HG02885 (cell line): ENCODE data around the gene MTPN.
A peak's percentile ranks its signal among the peaks of the same experiment; 100 is the strongest.

Experiments used
- ATAC-seq: cut with Tn5 transposase; IDR thresholded peaks from one replicate; pipeline ENCODE4 v1.9.1; 2021; ENCODE audit warnings: mild to moderate bottlenecking; ENCODE audit not compliant: unreplicated experiment, poor library complexity

MTPN gene

DNA sequence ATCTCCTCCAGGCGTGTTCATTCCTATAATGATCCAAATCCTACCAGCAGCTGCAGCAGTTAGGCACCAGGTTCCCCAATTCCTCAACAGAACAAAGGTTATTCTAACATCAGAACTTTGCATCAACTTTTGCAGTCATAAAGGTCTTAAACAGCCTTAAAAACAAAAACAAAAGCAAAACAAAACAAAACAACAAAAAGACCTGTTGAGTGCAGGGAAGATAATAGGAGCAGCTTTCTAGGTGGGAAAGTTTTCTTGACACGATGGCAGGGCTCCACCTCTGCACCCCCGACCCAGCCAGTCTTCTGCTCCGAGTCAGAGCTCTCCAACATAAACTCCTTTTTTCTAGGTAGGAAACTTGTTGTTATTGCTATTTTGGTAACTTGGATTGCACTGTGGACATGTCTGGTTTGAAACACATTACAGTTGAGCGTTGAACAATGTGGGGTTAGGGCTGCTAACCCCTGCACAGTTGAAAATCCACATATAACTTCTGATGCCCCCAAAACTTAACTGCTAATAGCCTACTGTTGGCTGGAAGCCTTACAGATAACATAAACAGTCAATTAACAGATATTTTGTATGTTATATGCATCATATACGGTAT lies 77.6 kb downstream of the MTPN start:
- no peak for ATAC-seq

DNA sequence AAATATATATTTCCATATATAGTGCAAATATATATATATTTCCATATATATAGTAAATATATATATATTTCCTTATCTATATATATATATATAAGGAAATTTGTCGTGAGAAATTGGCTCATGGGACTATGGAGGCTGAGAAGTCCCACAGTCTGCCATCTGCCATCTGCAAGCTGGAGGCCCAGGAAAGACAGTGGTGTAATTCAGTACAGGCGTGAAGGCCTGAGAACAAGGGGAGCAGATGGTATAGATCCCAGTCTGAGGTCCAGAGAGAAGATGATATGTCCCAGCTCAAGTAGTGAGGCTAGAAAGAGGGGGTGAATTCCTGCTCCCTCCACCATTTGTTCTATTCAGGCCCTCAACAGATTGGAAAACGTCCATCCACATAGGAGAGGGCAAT lies 78.9 kb downstream of the MTPN start:
- ATAC-seq = no peak

DNA sequence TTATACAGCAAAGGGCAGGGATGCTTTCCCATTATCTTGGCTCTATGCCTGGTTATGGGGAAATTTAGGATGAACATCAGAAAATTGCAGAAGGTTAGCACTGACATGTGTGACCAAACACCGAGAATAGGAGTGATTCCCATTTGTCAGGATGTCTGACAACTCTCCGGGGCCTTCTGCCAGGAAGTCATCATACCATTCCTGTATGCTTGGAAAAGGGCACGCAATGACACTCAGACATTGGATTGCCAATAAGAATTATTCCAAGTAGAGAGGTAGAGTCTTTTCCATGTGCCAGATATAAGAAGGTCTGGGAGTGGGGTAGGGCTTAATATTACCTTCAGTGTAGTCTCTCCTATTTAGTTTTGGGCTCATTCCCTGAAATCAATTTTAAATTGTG lies 82.3 kb downstream of the MTPN start:
- ATAC-seq = no peak

DNA sequence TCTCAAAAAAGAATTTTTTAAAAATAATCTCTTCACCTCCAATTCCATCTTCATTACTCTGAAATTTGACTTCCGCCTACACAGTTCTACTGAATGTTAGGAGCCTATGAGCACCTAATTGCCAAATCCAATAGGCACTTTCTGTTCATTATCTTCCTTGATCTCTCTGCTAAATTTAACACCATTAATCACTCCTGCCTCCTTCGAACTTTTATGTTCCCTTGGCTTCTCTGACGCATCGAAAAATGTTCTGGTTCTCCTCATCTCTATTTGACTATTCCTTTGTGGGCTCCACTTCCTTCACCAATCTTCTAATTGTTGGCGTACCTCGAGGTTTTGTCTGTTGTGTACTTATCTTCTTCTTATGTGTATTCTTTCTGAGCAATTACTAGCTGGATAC lies 87.3 kb downstream of the MTPN start:
- no peak for ATAC-seq

DNA sequence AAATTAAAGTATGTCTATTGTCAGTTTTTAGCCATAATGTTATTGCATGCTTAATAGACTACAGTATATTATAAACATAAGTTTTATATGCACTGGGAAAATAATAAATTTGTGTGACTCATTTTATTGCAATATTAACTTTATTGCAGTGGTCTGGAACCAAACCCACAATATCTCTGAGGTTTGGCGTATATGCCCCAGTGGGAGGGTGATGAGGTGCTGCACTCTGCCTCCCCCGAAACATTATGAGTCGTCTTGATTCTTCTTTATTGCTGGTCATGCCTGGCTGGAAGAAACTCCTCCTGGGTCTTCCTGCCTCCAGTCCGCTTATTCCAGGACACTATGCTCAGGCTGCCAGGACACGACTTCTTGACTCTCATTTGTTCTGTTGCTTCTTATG lies 88.4 kb downstream of the MTPN start:
- no peak for ATAC-seq

DNA sequence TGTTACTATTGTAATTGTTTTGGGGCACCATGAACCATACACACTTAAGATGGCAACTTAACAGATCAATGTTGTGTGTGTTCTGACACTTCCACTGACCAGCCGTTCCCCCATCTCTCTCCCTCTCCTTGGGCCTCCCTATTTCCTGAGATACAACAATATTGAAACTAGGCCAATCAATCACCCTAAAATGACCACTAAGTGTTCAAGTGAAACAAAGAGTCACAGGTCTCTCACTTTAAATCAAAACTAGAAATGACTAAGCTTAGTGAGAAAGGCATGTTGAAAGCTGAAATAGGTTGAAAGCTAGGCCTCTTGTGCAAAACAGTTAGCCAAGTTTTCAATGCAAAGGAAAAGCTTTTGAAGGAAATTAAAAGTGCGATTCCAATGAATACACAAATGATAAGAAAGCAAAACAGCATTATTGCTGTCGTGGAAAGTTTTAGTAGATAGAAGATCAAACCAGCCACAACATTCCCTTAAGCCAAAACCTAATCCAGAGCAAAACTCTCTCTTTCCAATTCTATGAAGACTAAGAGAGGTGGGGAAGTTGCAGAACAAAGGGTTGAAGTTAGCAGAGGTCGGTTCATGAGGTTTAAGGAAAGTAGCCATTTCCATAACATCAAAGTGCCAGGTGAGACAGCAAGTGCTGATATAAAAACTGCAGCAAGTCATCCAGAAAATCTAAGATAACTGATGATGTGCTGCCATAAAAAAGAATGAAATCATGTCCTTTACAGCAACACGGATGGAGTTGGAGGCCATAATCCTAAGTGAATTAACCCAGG lies 90.6 kb downstream of the MTPN start:
- peak; percentile 62 for ATAC-seq

DNA sequence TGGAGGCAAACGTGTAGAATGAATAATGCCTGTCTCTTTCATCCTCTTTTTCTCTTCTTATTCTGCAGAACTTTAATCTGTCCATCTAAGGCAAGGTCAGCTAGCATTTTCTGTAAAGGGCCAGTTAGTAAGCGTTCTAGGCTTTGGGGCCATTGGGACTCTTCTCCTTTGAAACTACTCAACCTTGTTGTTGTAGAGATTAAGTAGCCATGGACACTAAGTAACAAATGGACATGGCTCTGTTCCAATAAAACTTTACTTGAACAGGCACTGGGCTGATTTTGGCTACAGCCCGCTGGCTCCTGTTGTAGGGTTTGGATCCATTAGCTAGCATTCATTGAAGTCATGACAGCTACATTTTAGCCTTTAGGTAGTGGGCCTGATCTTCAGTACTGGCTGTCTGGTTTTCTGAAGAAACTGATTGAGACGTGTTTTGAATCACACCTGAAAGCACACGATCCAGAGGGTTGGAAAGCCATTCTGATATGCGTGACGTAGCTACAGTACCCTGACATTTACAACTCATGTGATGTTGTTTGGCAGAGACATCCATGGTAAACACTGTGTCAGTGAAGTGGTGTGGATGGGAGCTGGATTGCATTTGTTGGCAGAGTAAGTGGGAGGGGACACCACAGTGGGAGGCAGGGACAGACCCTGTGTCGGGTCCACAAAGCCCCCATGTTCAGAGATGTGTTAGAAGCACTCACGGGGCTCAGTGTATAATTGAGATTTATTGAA lies 92.5 kb downstream of the MTPN start:
- ATAC-seq = no peak

DNA sequence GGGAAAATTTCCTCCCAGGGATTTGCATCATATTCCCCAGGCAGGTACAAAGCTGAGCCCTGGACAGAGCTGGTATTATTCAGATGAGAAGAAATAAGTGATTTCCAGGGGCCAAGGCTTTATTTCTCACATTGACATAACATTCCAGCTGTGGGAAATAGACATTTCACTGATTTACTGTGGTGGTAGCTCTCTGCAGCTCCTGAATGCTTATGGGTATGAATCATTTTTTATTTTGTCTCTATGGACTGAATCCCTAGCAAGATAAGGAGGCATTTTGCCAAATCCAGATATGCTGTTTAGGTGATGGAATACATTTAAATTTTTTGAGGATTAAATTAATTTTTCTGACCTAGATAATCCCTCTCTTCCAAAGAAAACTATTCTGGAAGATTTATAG lies 97.9 kb downstream of the MTPN start:
- no peak for ATAC-seq

DNA sequence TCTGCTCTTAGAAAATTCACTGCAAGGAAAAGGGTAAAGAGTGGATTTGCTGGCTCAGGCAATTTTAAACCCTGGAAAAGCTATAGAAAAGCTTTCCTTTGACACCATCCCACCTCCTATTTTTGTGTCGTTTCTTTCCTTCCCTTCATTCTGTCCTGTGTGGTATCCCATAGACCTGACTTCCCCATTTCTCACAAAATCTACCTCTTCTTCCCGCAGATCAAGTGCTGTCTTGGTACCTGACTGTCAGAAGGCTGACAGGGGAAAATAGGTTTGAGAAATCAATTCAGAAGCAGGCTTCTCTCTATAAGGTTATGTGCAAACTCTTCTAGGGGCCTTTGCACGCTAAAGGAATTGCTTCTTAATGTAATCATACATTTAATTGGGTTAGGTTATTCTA lies 98.9 kb downstream of the MTPN start:
- no peak for ATAC-seq

DNA sequence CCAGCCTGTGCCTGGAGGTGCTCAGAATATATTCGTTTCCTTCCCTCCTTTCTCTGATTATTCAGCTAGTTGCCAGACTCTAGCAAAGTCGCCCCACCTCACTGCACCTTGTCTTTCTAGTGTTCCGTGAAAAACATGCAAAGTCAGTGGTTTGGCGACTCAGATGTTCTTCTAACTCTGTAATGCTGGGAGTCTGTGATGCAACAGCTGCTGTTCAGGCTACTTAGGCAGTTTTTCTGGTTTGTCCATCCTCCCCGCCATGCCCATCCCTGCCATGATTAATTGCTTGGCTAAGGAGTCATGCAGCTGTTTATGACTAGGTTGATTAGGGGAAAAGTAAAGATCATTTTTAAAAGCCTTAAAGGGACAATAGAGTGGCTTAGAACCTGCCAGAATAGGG lies 99.4 kb downstream of the MTPN start:
- peak; percentile 69 for ATAC-seq
